Measurements from ENCODE around the gene KIF22. TPM values are rescaled to one million over a fixed set of nuclear protein-coding genes. Genes with fewer than 3 reads are reported as not detected.
"Not testable (repeated sequence)": the region's sequence is repeated elsewhere in the genome, so short reads cannot be mapped to it uniquely, and the experiment has no call there.

Gene KIF22
- total and polyA plus RNA-seq, 9 of the 15 experiments (the other 6 are each of a cell fraction or from before 2014, with no cell fraction given) = 8.7 to 232 (median 131) TPM

DNA sequence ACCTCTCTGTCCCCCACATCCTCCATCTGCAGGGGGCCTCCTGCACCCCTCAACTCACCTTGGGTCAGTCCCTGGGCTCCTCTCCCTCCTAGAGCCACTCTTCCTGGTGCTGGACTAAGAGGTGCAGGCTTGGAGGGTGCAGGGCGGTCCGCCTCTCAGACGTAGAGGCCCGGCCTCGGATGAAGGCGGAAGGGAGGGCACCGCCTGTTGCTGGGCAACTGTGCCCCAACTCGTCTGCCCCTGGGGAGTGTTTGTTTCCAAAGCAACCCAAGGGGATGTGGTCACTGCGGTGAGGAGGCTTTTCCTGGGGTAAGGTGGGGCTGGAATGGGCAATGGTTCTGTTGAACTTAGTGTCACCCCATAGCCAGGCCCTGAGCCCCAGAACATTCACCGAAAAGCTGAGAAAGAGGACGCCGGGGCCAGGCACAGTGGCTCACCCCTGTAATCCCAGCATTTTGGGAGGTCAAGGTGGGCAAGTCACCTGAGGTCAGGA is 44.7 kb upstream of the KIF22 start, which contains the start of gene C16orf54 (continued):
- TF ChIP-seq, protein P1, sequence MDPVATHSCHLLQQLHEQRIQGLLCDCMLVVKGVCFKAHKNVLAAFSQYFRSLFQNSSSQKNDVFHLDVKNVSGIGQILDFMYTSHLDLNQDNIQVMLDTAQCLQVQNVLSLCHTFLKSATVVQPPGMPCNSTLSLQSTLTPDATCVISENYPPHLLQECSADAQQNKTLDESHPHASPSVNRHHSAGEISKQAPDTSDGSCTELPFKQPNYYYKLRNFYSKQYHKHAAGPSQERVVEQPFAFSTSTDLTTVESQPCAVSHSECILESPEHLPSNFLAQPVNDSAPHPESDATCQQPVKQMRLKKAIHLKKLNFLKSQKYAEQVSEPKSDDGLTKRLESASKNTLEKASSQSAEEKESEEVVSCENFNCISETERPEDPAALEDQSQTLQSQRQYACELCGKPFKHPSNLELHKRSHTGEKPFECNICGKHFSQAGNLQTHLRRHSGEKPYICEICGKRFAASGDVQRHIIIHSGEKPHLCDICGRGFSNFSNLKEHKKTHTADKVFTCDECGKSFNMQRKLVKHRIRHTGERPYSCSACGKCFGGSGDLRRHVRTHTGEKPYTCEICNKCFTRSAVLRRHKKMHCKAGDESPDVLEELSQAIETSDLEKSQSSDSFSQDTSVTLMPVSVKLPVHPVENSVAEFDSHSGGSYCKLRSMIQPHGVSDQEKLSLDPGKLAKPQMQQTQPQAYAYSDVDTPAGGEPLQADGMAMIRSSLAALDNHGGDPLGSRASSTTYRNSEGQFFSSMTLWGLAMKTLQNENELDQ (CRISPR knock-in tag; IDR thresholded peaks at IDR 0.05; ENCODE audit: borderline replicate concordance) = no peak

DNA sequence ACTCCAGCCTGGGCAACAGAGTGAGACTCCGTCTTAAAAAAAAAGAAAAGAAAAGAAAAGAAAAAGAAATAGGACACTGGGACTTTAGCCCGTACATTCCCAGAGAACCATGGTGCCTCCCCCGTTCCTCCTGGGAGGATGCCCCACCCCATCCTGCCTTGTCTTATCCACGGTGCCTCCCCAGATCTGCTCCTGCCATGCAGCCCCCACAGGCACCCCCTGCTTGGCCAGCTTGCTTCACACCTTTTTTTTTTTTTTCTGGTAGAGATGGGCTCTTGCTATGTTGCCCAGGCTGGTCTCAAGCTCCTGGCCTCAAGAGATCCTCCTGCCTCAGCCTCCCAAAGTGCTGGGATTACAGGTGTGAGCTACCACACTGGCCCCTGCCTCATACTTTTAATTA is 44.0 kb upstream of the KIF22 start:
- ATAC-seq; DNase-seq (ENCODE audit: extremely low read depth in 1 of 4, low spot score in 3 of 4); intact Hi-C loops (cut with micrococcal nuclease); H3K27ac ChIP-seq (ENCODE audit: extremely low read depth, low read depth, low read length); H3K9ac ChIP-seq (ENCODE audit: insufficient read depth in 1 of 2, low read depth in 2 of 2, low read length in 2 of 2); H3K4me3 ChIP-seq; H3K4me2 ChIP-seq (ENCODE audit: insufficient read depth, low read length); FAIRE-seq; H3K79me2 ChIP-seq (ENCODE audit: control insufficient read depth, insufficient read depth, low read length); H3K9me1 ChIP-seq (ENCODE audit: control insufficient read depth, insufficient read depth, low read length); H3K36me3 ChIP-seq (ENCODE audit: control insufficient read depth, insufficient read depth, low read length); in situ Hi-C loops (cut with MboI); H4K20me1 ChIP-seq (replicated peaks; ENCODE audit: control insufficient read depth, insufficient read depth, low read length); H3K27me3 ChIP-seq (ENCODE audit: control insufficient read depth in 2 of 2, insufficient read depth in 2 of 2, low read length in 2 of 2); BruUV-seq (replicated peaks); H3K9me3 ChIP-seq (replicated peaks; ENCODE audit: control insufficient read depth, insufficient read depth, low read depth, low read length); POLR2A ChIA-PET; H2AFZ ChIP-seq (ENCODE audit: low read depth, low read length): not testable (repeated sequence)
- H3K4me1 ChIP-seq (replicated peaks in 1 of 2; ENCODE audit: control insufficient read depth in 2 of 2, insufficient read depth in 2 of 2, low read length in 2 of 2) = peaks cover 0 to 18% of the 10 kb centered on the region in 2 experiments; a peak in 3 of 5 replicates
- CTCF ChIA-PET (ENCODE audit: low intra/inter-chr PET ratio) = interaction anchor here (0.5 kb wide), 1 partner anchor 40 kb away, joined by 3 read pairs; no protein-coding TSS in a partner anchor
- WGBS (ENCODE audit: insufficient coverage, low coverage, missing lambda C conversion rate) = 24% methylated on average over 4 of the region's 4 CpGs

Data from K562 (cell line).